NCI-H128 (cell line): ENCODE measurements around the gene ABL1.

Experiments used
- DNase-seq: peaks from one replicate; lab custom pipeline; 2025; ENCODE audit not compliant: unreplicated experiment; lab: John Stamatoyannopoulos, UW

The ABL1 gene

DNA sequence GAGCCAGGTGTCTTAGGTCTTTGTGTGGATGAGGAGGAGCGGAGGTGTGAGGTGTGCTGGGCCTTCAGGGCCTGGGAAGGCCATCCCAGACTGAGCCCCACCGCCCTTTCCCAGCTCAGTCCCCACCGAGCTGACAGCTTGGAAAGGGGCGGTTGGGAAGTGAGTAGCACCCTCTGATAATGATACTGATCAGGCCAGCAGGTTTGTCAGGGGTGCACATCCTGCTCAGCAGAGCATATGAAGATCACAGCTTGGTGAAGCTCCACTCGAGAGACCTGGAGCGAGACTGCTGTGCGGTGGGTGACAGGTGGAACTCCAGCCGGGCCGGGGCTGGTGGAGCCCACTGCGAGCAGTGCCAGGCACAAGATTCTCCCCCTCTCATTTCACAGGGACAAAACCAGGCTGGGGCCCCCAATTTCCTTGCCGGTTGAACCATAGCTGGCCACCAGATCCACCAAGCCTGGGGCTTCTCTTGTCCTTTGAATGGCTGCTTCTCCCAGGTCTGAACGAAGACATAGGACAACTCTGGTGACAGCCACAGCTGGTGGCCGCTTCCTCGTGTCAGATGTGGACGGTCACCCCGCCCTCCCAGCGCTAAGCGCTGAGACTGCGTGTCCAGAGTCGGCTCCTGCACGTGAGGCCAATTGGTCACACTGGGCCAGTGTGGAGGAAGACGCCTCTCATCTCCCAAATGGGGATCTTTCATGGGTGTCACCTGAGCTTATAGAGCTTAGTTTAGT, 53.3 kb downstream of the ABL1 start:
- DNase-seq = no peak

DNA sequence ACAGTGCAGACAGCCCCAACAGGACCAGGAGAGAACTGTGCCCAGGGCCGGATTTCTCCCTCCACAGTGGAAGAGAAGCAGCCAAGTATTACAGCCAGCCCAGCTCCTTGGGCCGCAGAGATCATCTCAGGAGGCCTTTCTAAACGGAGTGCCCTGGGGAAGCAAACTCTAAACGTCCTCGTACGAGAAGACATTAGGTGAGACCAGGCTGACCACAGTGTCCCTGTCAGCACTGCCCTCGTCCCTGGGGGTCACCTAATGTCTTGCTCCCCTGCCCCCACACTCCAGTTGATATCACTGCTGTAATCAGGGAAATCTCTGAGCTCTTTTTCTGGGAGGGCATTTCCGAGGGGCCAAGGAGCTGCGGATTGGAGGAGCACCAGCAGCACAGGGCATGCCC, 55.1 kb downstream of the ABL1 start:
- DNase-seq = no peak

- DNase-seq = no peak
Measured at GRCh38 chr9:130890870-130891687, 56.0 kb downstream of the ABL1 start.

- DNase-seq = no peak
Measured at GRCh38 chr9:130891688-130892476, 56.8 kb downstream of the ABL1 start.

DNA sequence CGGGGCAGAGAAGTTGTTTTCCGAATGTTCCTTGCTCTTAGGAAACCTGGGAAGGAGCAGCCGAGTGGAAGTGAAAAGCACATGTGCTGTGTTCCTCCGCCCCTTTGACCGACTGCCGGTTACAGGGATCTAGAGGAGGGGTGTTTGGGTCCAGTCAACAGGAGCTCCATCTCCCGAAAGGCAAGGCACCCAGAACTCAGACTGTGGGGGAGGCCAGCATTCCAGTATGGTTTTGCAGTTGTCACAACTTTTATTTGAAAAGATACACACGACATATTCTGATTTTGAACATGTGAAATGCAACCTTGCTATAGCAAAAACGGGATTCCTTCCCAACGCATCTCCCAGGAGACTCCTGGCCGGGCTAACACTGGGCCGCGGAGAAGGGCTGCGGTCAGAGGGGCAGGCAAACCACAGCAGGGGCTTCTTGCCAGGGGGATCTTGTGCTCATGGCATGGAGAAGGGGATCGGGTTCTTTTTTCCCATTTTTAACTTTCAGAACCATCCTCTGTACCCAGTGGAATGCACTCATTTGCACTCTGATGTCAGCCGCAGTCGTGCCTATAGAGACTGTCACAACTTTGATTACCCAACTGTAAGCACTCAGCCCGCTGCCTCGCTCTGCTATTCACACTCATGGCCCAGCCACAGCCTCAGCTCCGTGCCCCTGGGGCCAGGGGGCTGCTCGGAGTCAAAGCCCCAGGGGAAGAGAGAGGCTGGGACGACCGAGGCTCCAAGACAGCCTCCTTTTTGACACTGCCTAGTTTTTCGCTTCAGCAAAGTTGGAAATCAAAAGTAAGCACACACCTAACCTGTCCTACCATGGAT, 57.6 kb downstream of the ABL1 start:
- DNase-seq = no peak

- DNase-seq = no peak
Measured at GRCh38 chr9:130893341-130894101, 58.5 kb downstream of the ABL1 start.

DNA sequence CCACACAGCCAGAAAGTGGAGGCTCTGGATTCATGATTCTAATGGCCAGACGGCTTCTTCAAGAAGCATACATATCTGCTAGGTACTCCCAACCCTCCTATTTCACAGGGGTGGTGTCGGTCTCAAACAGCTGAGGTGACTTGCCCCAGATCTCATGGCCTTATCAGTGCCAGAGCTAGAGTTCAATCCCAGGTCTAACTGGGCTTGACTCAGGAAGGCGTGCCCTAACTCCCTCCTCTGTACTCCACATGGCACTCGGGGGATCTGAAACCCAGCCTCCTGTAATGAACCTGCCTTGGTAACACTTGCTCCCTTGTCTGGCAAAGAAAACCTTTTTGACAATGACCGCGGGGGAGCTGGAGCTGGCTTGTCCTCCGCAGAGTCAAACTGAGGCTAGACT, 59.5 kb downstream of the ABL1 start:
- DNase-seq = no peak

- no peak for DNase-seq
Measured at GRCh38 chr9:130895038-130895437, 60.0 kb downstream of the ABL1 start.

- no peak for DNase-seq
Measured at GRCh38 chr9:130895481-130896232, 60.6 kb downstream of the ABL1 start.

DNA sequence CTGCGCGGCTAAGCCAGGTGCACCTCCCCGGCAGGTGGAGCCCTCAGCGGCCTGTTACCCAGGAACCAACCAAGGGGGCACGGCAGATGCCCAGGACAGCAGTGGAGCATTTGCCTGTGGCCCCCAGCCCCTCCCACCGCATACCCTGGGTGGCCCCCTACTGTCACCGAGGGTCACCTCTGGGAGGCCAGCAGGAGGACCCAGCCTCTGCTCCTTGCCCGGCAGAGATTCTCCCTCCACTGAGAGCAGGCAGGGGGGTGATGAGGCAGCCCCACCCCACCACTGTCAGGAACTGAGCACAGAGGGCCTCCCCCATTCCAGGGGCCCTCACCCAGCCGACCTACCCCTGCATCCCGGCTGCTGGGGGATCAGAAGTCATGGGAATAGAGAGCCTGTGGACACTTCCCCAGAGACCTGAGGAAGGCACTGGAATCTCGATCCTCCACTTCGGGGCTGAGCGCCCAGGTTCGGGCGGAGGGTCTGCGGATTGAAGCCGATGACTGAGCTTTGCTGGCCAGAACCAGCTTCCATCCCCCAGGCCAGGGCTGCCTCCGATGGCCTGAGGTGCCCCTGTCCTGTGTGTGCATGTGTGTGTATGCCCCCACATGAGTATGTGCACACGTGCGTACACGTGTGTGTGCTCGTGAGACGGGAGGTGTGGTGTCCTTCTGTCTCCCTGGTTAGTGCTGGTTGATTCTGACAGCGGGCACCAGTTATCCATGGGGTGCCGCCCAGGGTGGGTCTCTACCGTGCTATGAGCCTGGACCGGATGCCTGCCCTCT, 61.4 kb downstream of the ABL1 start, which contains the start of gene QRFP:
Gene QRFP, minus strand, starts transcription at position 580 of the 782 bp plus-strand sequence. CDS start 2,974 bp downstream, outside the sequence.
- DNase-seq = no peak

DNA sequence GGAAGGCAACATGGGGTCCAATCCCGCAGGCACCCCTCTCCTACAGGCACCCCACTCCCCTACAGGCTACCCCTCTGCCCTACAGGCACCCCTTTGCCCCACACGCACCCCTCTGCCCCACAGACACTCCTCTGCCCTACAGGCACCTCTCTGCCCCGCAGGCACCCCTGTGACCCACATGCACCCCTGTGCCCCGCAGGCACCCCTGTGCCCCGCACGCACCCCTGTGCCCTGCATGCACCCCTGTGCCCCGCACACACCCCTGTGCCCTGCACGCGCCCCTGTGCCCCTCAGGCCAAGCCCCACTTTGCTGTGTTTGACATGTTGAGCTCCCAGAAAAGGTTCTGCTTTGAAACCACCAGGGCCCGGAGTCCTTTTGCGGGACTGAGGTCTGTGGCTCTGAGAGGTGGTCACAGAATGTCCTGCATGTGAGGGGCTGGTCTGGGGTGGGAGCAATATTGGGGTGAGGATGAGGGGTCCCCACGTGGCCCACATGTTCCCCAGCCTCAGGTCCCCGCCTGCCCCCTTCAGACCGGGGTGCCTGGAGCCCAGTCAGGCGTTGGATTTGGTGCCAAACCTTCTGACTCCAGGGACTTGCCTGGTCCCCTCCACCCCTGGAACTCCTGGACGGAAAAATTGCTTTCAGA, 62.2 kb downstream of the ABL1 start:
- no peak for DNase-seq

- DNase-seq = no peak
Measured at GRCh38 chr9:130897848-130898551, 62.9 kb downstream of the ABL1 start.

DNA sequence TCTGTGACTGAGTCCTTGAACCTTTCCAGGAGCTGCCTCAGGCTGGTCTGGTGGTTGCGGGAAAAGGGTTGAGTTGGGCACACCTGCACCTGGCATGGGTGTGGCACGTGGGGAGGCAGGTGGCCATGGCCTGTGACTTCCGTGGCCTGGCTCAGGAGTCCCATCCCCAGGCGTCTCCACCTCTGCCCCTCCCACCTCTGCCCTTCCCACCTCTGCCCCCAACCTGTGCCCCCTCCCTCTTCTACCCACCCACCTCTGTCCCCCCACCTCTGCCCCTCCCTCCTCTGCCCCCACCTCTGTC, 63.4 kb downstream of the ABL1 start:
- DNase-seq = no peak

- DNase-seq = no peak
Measured at GRCh38 chr9:130899051-130899748, 64.1 kb downstream of the ABL1 start.

DNA sequence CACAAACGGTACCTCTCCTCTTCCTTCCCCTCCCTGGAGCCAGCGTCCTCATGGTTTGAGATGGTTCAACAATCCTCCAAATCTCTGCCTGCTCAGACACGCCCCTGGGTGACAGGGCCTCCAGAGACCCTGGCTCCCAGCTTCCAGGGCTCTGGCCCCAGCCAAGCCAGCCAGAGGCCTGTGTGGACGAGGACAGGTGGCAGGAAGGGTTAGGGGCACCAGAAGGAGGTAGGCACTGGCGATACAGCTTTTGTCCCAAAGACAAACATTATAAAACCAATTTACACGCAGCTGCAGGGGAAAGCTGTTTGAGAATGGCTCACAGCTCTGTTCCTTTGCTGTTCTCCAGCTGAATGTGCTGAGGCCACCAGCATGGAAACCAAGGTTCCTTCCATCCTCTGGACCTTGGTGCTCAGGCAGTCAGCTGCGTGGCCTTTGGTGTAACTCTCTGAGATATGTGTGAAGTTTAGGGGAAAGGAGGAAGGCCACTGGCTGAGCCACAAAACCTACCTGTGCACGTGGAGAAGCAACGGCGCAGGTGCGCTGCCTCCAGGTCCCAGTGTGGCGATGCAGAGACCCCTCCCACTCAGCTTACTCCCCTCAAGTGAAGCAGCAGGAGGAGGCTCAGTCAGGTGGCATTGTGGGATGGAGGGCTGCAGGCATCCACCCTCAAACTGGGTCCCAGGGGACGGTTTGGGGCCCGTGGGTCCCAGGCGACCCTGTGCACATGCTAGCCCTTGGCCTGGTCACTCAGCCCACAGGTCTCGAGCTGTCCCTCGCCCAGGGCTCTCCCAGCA, 65.8 kb downstream of the ABL1 start:
- DNase-seq = no peak
